MCF 10A (cell line): ENCODE results near the gene DYDC1. TPM values are rescaled to one million over a fixed set of nuclear protein-coding genes. Genes with fewer than 3 reads are reported as not detected.

Source experiments
- BruUV-seq: library from RNA; stranded (reverse); fragments of 400-500 nt; replicated peaks from 2 replicates; lab custom pipeline; 2021; lab: Mats Ljungman, UMichigan
- CTCF ChIA-PET: fragments of 300-600 bp; sonication (Branson Sonifier 250); formaldehyde crosslinking; extraction: SDS; loops from one replicate; lab custom pipeline; 2021; ENCODE audit warnings: antibody characterized with exemption, inconsistent platforms; lab: Yijun Ruan, JAX
- POLR2A ChIA-PET: fragments of 300-600, 350-650 bp; sonication (Branson Sonifier 250); formaldehyde crosslinking; extraction: SDS; loops from one replicate; lab custom pipeline; 2020; ENCODE audit warnings: antibody characterized with exemption, inconsistent platforms; lab: Yijun Ruan, JAX
- DNase-seq: peaks from one replicate; pipeline ENCODE4 v3.0.0-alpha.2; 2018; ENCODE audit not compliant: unreplicated experiment
- H3K27ac Mint-ChIP-seq: one replicate; pipeline ENCODE4 v1.8.0; 2022; ENCODE audit warnings: mild to moderate bottlenecking, low read depth, mixed read lengths; ENCODE audit not compliant: unreplicated experiment
- H3K27me3 Mint-ChIP-seq: one replicate; pipeline ENCODE4 v1.8.0; 2022; ENCODE audit warnings: mixed read lengths; ENCODE audit not compliant: insufficient read depth, unreplicated experiment
- H3K36me3 Mint-ChIP-seq: one replicate; pipeline ENCODE4 v1.8.0; 2022; ENCODE audit warnings: mild to moderate bottlenecking, moderate library complexity, mixed read lengths; ENCODE audit not compliant: insufficient read depth, unreplicated experiment
- H3K4me1 Mint-ChIP-seq: one replicate; pipeline ENCODE4 v1.8.0; 2022; ENCODE audit warnings: mixed read lengths; ENCODE audit not compliant: insufficient read depth, unreplicated experiment
- H3K4me3 Mint-ChIP-seq: one replicate; pipeline ENCODE4 v1.8.0; 2022; ENCODE audit warnings: mild to moderate bottlenecking, moderate library complexity, mixed read lengths; ENCODE audit not compliant: unreplicated experiment
- H3K9me3 Mint-ChIP-seq: one replicate; pipeline ENCODE4 v1.8.0; 2022; ENCODE audit warnings: mixed read lengths; ENCODE audit not compliant: unreplicated experiment
- intact Hi-C: fragments of 100-400 bp; cut with micrococcal nuclease; formaldehyde crosslinking; loops from 2 replicates; pipeline ENCODE4 v1.14.1; 2022
- total RNA-seq: library from RNA; stranded (reverse); gene quantifications from 2 replicates; pipeline ENCODE4 v1.2.3, GENCODE V29; 2022
- TF ChIP-seq, protein P1 (sequence below): fragments of 200-600 bp; IDR thresholded peaks from one replicate; pipeline ENCODE4 v1.8.0; 2022; ENCODE audit warnings: antibody characterized with exemption, mild to moderate bottlenecking; ENCODE audit not compliant: unreplicated experiment

DYDC1 gene
- total RNA-seq, 1 experiment from 2014 or later, result not detected

- Mint-ChIP-seq H3K36me3 (no peaks in the 10 kb centered on the region), H3K9me3 (no peaks in the 10 kb centered on the region), H3K27me3 (no peaks in the 10 kb centered on the region), H3K4me3 (no peak overlapping the region), H3K4me1 (peaks cover 5% of the 10 kb centered on the region), H3K27ac (no peak overlapping the region)
- BruUV-seq, result no TSS peak
- POLR2A ChIA-PET, result interaction anchor here (0.5 to 1.1 kb wide), 3 partner anchors 10 to 110 kb away, joined by 3 to 5 read pairs (median 4); no protein-coding TSS in a partner anchor
- DNase-seq, result peak; percentile 44
- CTCF ChIA-PET, result interaction anchor here (1.1 to 1.8 kb wide), 2 partner anchors 8 to 10 kb away, joined by 4 to 6 read pairs; no protein-coding TSS in a partner anchor
- TF ChIP-seq, protein P1, sequence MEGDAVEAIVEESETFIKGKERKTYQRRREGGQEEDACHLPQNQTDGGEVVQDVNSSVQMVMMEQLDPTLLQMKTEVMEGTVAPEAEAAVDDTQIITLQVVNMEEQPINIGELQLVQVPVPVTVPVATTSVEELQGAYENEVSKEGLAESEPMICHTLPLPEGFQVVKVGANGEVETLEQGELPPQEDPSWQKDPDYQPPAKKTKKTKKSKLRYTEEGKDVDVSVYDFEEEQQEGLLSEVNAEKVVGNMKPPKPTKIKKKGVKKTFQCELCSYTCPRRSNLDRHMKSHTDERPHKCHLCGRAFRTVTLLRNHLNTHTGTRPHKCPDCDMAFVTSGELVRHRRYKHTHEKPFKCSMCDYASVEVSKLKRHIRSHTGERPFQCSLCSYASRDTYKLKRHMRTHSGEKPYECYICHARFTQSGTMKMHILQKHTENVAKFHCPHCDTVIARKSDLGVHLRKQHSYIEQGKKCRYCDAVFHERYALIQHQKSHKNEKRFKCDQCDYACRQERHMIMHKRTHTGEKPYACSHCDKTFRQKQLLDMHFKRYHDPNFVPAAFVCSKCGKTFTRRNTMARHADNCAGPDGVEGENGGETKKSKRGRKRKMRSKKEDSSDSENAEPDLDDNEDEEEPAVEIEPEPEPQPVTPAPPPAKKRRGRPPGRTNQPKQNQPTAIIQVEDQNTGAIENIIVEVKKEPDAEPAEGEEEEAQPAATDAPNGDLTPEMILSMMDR, result no peak
- intact Hi-C loops, result no loop called here
These were observed 22.6 kb downstream of the DYDC1 start for GRCh38 chr10:80333983-80334382.

GRCh38 chr10:80324891-80325364 lies 31.6 kb downstream of the DYDC1 start:
- TF ChIP-seq, protein P1, result no peak
- BruUV-seq, result no TSS peak
- no peaks in the 10 kb centered on the region for H3K27me3 Mint-ChIP-seq
- ChIA-PET POLR2A (interaction anchor here (0.7 to 1.7 kb wide), 2 partner anchors 9 to 26 kb away, joined by 3 to 4 read pairs; no protein-coding TSS in a partner anchor), CTCF (interaction anchor here (0.9 to 2.0 kb wide), 3 partner anchors 9 to 338 kb away, joined by 3 to 6 read pairs (median 5); no protein-coding TSS in a partner anchor)
- no peak overlapping the region for H3K4me3 Mint-ChIP-seq
- intact Hi-C loops, result no loop called here
- peaks cover 5% of the 10 kb centered on the region for H3K4me1 Mint-ChIP-seq
- H3K36me3 Mint-ChIP-seq, result no peaks in the 10 kb centered on the region
- DNase-seq, result no peak
- no peak overlapping the region for H3K27ac Mint-ChIP-seq
- no peaks in the 10 kb centered on the region for H3K9me3 Mint-ChIP-seq

DNA sequence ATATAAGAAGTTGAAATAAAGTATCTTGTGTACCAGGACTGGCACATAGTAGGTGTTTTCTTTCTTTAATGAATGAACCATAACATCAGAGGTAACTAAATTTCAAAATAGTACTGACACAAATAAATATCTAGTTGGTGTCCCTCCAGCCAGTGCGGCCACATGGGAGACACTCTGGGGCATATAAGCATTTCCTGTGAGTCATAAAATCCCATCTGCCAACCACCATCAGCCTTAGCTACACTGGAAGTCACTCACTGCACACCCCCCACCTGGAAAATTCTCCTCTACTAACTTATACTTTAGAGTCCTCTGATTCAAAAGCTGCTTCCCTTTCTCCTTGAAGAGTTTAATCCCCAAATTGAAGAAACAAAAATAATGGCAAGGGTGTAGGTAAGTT lies 32.5 kb downstream of the DYDC1 start:
- peak; percentile 53 for DNase-seq
- ChIA-PET CTCF (interaction anchor here (0.9 to 2.0 kb wide), 4 partner anchors 9 to 339 kb away, joined by 3 to 6 read pairs (median 4); no protein-coding TSS in a partner anchor), POLR2A (interaction anchor here (1.7 kb wide), 1 partner anchor 9 kb away, joined by 4 read pairs; no protein-coding TSS in a partner anchor)
- no peaks in the 10 kb centered on the region for H3K9me3 Mint-ChIP-seq
- no TSS peak for BruUV-seq
- no peak overlapping the region for H3K4me3 Mint-ChIP-seq
- H3K27me3 Mint-ChIP-seq, result no peaks in the 10 kb centered on the region
- no peak overlapping the region for H3K27ac Mint-ChIP-seq
- H3K4me1 Mint-ChIP-seq, result peaks cover 5% of the 10 kb centered on the region
- TF ChIP-seq, protein P1, result no peak
- H3K36me3 Mint-ChIP-seq, result no peaks in the 10 kb centered on the region
- intact Hi-C loops, result no loop called here

- intact Hi-C loops, result no loop called here
- Mint-ChIP-seq H3K27ac (no peak overlapping the region), H3K9me3 (no peaks in the 10 kb centered on the region), H3K36me3 (no peaks in the 10 kb centered on the region), H3K4me3 (no peak overlapping the region), H3K4me1 (peaks cover 5% of the 10 kb centered on the region), H3K27me3 (no peaks in the 10 kb centered on the region)
- no peak for DNase-seq
- BruUV-seq, result no TSS peak
- ChIA-PET POLR2A (interaction anchor here (0.7 to 0.9 kb wide), 2 partner anchors 18 to 26 kb away, joined by 3 to 4 read pairs; no protein-coding TSS in a partner anchor), CTCF (interaction anchor here (1.0 to 2.0 kb wide), 2 partner anchors 8 to 10 kb away, joined by 3 to 6 read pairs; no protein-coding TSS in a partner anchor)
- TF ChIP-seq, protein P1, result no peak
These were observed 33.2 kb downstream of the DYDC1 start for GRCh38 chr10:80323311-80323710.
